Keratinocyte (primary cell): Measurements from ENCODE around the gene CTF1. TPM values are rescaled to one million over a fixed set of nuclear protein-coding genes. Genes with fewer than 3 reads are reported as not detected.

Experiments used
- DNase-seq: peaks from one replicate; pipeline ENCODE4 v3.0.0-alpha.2; 2011; ENCODE audit warnings: low read depth, missing footprints, low spot score
- FAIRE-seq: peaks from 2 replicates; lab custom pipeline; 2011; peaks lifted over from hg19 to GRCh38; lab: Jason Lieb, UNC
- H2AFZ ChIP-seq: 2 replicates; pipeline ENCODE4 v1.6.0; 2012; ENCODE audit warnings: low read length, control low read depth, inconsistent platforms; ENCODE audit not compliant: control insufficient read depth
- H3K27ac ChIP-seq: 2 replicates; pipeline ENCODE4 v1.5.1; 2011; ENCODE audit warnings: low read length; ENCODE audit not compliant: control insufficient read depth, insufficient read depth
- H3K27me3 ChIP-seq: 3 replicates; pipeline ENCODE4 v1.6.0; 2011; ENCODE audit warnings: low read length; ENCODE audit not compliant: control insufficient read depth, insufficient read depth; ENCODE audit errors: extremely low read depth
- H3K36me3 ChIP-seq, 2 experiments: 2 replicates in 1 of 2; 3 replicates in 1 of 2; pipeline ENCODE4 v1.5.1; 2011; ENCODE audit warnings: low read length in 2 of 2, mild to moderate bottlenecking in 1 of 2; ENCODE audit not compliant: control insufficient read depth in 2 of 2, insufficient read depth in 2 of 2; ENCODE audit errors: extremely low read depth in 1 of 2
- H3K4me1 ChIP-seq: 3 replicates; pipeline ENCODE4 v1.5.1; 2011; ENCODE audit warnings: low read length; ENCODE audit not compliant: control insufficient read depth, insufficient read depth; ENCODE audit errors: extremely low read depth
- H3K4me2 ChIP-seq: 3 replicates; pipeline ENCODE4 v1.6.0; 2011; ENCODE audit warnings: low read depth, low read length; ENCODE audit not compliant: control insufficient read depth, insufficient read depth; ENCODE audit errors: extremely low read depth
- H3K4me3 ChIP-seq, 3 experiments: fragments of 200-600 bp in 1 of 3; sonication (generic) in 1 of 3; 2 replicates in 2 of 3; 3 replicates in 1 of 3; pipeline ENCODE4 v1.5.1; 2011 to 2016; ENCODE audit warnings: low read length in 3 of 3, mild to moderate bottlenecking in 3 of 3, control low read depth in 2 of 3, inconsistent platforms in 1 of 3, low read depth in 1 of 3, mixed read lengths in 1 of 3, mixed run types in 1 of 3, moderate library complexity in 1 of 3; ENCODE audit not compliant: control insufficient read depth in 2 of 3, insufficient read depth in 2 of 3; ENCODE audit errors: extremely low read depth in 1 of 3
- H3K79me2 ChIP-seq: 2 replicates; pipeline ENCODE4 v1.6.0; 2012; ENCODE audit warnings: low read length; ENCODE audit not compliant: control insufficient read depth, insufficient read depth
- H3K9ac ChIP-seq: 3 replicates; pipeline ENCODE4 v1.6.0; 2011; ENCODE audit warnings: low read length; ENCODE audit not compliant: control insufficient read depth, insufficient read depth; ENCODE audit errors: extremely low read depth
- H3K9me1 ChIP-seq: 3 replicates; pipeline ENCODE4 v1.6.0; 2011; ENCODE audit warnings: low read length; ENCODE audit not compliant: control insufficient read depth, insufficient read depth; ENCODE audit errors: extremely low read depth
- H3K9me3 ChIP-seq: 2 replicates; pipeline ENCODE4 v1.5.1; 2012; ENCODE audit warnings: low read depth, low read length; ENCODE audit not compliant: control insufficient read depth
- H4K20me1 ChIP-seq: 3 replicates; pipeline ENCODE4 v1.6.0; 2011; ENCODE audit warnings: low read length; ENCODE audit not compliant: control insufficient read depth, insufficient read depth; ENCODE audit errors: extremely low read depth
- CTCF ChIP-seq, 3 experiments: IDR thresholded peaks in 1 of 3; conservative IDR thresholded peaks in 1 of 3; optimal IDR thresholded peaks in 1 of 3; 2 replicates in 2 of 3; 3 replicates in 1 of 3; pipeline versions ENCODE3 to v1.5.1; 2011; ENCODE audit warnings: low read length in 3 of 3, mild to moderate bottlenecking in 3 of 3, moderate library complexity in 2 of 3, control low read depth in 1 of 3, inconsistent platforms in 1 of 3; ENCODE audit not compliant: insufficient read depth in 2 of 3; ENCODE audit errors: extremely low read depth in 1 of 3
- EZH2 ChIP-seq: IDR thresholded peaks from one replicate; pipeline ENCODE4 v1.6.1; 2012; ENCODE audit warnings: inconsistent platforms, mild to moderate bottlenecking, low read length, moderate library complexity
- dilution Hi-C: fragments of 300-500 bp; cut with MboI; formaldehyde crosslinking; loops from one replicate; pipeline ENCODE4 v1.7.0; 2020; ENCODE audit warnings: low sequenced_read_pairs; ENCODE audit not compliant: extremely low pct_ligation_motif_present
- polyA plus RNA-seq, 5 experiments: library from polyadenylated mRNA; depleted of rRNA in 3 of 5; stranded (reverse) in 3 of 5; stranded (forward) in 1 of 5; unstranded in 1 of 5; fragments of >200 nt; gene quantifications; 1 replicate in 1 of 5; 2 replicates in 3 of 5; 3 replicates in 1 of 5; pipeline versions ENCODE4 v1.2.1 to v1.2.3, GENCODE V29; 2011 to 2012; ENCODE audit warnings: missing spikeins in 2 of 5, low read depth in 1 of 5, low replicate concordance in 1 of 5

CTF1 gene
- polyA plus RNA-seq, 1 donor (not counting 4 experiments of a cell fraction or from before 2014, with no cell fraction given) = 2.1 TPM

DNA sequence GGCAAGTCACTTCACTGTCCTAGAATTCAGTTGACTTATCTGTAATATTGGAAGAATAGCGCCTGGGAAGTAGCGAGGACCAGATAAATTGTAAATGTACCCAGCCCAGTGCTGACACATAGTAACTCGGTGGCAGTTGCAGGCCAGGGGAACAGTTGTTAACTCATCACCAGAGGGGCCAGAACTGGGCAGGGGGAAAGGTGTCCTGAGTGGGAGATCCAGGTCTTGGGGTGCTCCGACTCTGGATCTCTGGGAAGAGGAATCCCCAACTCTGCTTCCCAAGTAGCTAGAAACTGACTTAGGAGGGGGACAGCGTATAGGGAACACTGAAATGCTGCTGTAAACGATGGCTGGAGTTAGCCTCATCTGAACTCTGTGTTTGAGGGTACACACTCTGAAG is 25.5 kb upstream of the CTF1 start:
- dilution Hi-C loops = no loop called here
- no peaks in the 10 kb centered on the region for H3K9me1 ChIP-seq
- no peak for FAIRE-seq

DNA sequence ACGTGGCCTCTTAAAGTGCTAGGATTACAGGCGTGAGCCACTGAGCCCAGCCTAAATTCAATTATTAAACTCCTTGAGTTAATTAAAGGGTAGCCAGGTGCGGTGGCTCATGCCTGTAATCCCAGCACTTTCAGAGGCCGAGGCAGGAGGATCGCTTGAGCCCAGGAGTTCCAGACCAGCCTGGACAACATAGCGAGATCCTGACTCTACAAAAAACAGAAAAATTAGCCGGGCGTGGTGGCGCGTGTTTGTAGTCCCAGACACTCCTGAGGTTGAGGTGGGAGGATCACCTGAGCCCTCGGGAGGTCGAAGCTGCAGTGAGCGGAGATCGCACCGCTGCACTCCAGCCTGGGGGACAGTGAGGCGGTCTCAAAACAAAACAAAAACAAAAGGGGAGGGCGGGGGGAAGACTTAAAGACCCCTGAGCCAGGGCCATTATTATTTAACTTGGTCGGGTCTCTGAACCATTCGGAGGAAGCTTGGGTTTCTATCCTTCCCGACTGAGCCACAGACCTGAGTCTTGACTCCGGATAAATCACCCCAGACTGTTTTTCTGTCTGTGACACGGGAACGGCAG is 22.1 kb upstream of the CTF1 start:
- Histone ChIP-seq H3K4me1 (peaks cover 25% of the 10 kb centered on the region), H3K9me3 (no peaks in the 10 kb centered on the region), H3K27ac (peak overlapping the region; percentile 83), H3K79me2 (peaks cover 6% of the 10 kb centered on the region), H2AFZ (peak overlapping the region; percentile 14), H3K36me3 (peaks cover 0 to 2% of the 10 kb centered on the region in 2 experiments), H3K9ac (peak overlapping the region; percentile 93), H3K27me3 (no peaks in the 10 kb centered on the region), H3K9me1 (no peaks in the 10 kb centered on the region), H3K4me3 (peak overlapping the region; percentile 74 to 87 (median 79)), H4K20me1 (no peaks in the 10 kb centered on the region), H3K4me2 (peak overlapping the region; percentile 78)
- FAIRE-seq = no peak
- DNase-seq = no peak
- TF ChIP-seq EZH2 (no peak), CTCF (optimal IDR thresholded peaks at IDR 0.05 in 1 of 3, IDR thresholded peaks at IDR 0.05 in 1 of 3, conservative IDR thresholded peaks at IDR 0.05 in 1 of 3; ENCODE audit: extremely low read depth in 1 of 3, insufficient read depth in 2 of 3, low read length in 3 of 3) (no peak)
- dilution Hi-C loops = no loop called here

More for the DNA sequence above, 25.5 kb upstream of the CTF1 start:
- H2AFZ ChIP-seq = no peak overlapping the region
- peaks cover 0 to 2% of the 10 kb centered on the region in 2 experiments for H3K36me3 ChIP-seq
- no peak overlapping the region for H3K4me3 ChIP-seq
- no peak overlapping the region for H3K9ac ChIP-seq
- no peaks in the 10 kb centered on the region for H4K20me1 ChIP-seq
- TF ChIP-seq CTCF (optimal IDR thresholded peaks at IDR 0.05 in 1 of 3, IDR thresholded peaks at IDR 0.05 in 1 of 3, conservative IDR thresholded peaks at IDR 0.05 in 1 of 3; ENCODE audit: extremely low read depth in 1 of 3, insufficient read depth in 2 of 3, low read length in 3 of 3) = no peak
- no peak for TF ChIP-seq EZH2
- peaks cover 3% of the 10 kb centered on the region for H3K79me2 ChIP-seq
- no peak for DNase-seq
- H3K27ac ChIP-seq = no peak overlapping the region
- H3K4me2 ChIP-seq = no peak overlapping the region
- H3K27me3 ChIP-seq = no peaks in the 10 kb centered on the region
- H3K9me3 ChIP-seq = no peaks in the 10 kb centered on the region
- H3K4me1 ChIP-seq = peaks cover 15% of the 10 kb centered on the region
